ENCODE results near the gene SAA1. TPM values are rescaled to one million over a fixed set of nuclear protein-coding genes. Genes with fewer than 3 reads are reported as not detected.

SAA1 gene
- total RNA-seq, 1 experiment from 2014 or later = not detected

DNA sequence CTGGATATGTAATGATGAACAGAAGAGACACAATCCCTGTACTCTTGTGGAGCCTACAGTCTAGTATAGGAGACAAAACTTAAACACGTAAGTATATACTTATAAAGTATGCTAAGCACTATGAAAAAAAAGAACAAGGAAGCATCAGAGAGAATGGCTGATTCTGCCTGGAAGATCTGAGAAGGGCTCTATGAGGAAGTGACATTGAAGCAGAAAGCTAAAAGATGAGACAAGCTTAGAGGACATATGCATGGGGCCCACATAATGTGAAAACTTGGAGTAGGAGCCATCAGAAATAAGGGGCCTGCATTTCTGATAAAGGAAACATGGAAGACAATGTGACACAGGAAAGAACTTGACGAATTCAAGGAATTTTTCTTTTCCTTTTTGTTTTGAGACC lies 16.6 kb downstream of the SAA1 start:
- DNase-seq = no peak
- H3K9me3 ChIP-seq = no peaks in the 10 kb centered on the region
- H3K36me3 ChIP-seq = peaks cover 5% of the 10 kb centered on the region
- no peak overlapping the region for H3K4me3 ChIP-seq
- H3K27me3 ChIP-seq = no peaks in the 10 kb centered on the region

DNA sequence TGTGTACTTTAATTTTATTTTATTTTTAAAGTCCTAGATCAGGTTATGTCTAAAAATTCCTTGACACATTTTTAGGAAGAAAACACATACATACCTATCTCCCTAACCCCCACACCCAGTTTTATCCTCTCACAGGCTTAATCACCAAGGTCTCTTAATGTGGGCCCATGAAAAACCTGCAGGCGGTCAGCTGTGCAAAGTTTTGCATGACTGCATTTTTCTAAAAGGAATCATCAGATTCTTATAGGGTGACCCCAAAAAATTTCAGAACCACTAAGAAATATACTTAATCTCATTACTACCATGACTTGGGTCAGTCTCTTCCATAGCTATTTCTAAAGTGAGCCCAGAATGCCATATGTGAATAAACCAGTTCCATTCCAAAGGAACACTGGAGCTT lies 19.8 kb downstream of the SAA1 start:
- Histone ChIP-seq H3K36me3 (peaks cover 5% of the 10 kb centered on the region), H3K27me3 (no peaks in the 10 kb centered on the region), H3K9me3 (no peaks in the 10 kb centered on the region), H3K4me3 (no peak overlapping the region)
- DNase-seq = no peak

DNA sequence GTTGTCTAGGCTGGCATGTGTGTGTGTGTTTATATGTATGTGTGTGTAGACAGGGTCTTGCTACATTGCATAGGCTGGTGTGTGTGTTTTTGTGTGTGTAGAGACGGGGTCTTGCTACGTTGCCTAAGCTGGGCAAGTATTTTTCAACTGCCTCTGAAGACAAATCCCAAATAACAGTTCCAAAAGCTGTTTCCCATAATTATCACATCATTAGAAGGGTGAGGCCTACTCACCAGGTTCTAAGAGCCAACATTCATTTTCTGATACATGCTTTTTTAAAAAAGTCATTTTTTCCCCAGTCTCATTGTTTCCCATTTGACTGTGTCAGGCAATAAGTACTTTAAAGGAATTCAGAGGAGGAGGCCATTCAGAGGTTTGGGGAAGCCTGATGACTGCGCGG lies 22.8 kb downstream of the SAA1 start:
- Histone ChIP-seq H3K4me3 (no peak overlapping the region), H3K36me3 (peaks cover 9% of the 10 kb centered on the region), H3K9me3 (no peaks in the 10 kb centered on the region), H3K27me3 (no peaks in the 10 kb centered on the region)
- DNase-seq = no peak

DNA sequence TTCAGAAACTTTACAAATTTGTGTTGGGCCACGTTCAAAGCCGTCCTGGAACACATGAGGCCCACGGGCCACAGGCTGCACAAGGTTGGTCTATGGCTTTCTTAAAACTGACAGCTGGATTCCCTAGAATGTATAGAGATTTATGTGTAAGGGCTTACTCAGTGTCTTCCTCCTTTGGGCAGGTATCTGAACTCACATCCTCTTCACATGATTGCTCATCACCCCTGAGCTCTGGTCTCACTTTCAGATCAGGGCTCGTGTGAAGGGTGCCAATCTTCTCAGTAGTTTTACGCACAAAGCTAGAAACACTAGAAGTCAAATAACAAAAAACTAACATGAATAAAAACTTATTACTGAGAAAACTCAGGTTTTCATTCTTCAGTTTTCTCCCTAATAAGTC lies 28.8 kb downstream of the SAA1 start:
- DNase-seq = no peak
- Histone ChIP-seq H3K27me3 (no peaks in the 10 kb centered on the region), H3K9me3 (no peaks in the 10 kb centered on the region), H3K4me3 (no peak overlapping the region), H3K36me3 (peaks cover 4% of the 10 kb centered on the region)

DNA sequence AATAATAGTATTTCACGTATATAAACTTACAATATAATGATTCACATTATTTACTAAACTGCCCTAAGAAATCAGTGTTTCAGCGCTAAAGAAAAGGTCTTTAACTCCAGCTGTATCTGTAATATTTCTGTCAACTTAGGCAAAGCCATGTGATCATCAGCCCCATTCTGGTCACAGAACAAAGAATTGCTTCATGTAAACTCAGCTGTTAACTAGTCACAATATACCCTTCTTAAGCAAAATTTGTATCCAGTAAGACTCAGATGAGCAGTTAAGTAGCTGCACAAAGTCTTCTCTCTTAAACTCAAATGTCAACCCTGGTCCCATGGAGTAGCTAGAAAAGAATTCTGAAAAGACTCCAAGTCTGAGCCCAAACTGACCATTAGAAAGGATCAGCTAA lies 29.3 kb downstream of the SAA1 start:
- no peak for DNase-seq
- Histone ChIP-seq H3K36me3 (peaks cover 4% of the 10 kb centered on the region), H3K27me3 (no peaks in the 10 kb centered on the region), H3K4me3 (no peak overlapping the region), H3K9me3 (no peaks in the 10 kb centered on the region)

DNA sequence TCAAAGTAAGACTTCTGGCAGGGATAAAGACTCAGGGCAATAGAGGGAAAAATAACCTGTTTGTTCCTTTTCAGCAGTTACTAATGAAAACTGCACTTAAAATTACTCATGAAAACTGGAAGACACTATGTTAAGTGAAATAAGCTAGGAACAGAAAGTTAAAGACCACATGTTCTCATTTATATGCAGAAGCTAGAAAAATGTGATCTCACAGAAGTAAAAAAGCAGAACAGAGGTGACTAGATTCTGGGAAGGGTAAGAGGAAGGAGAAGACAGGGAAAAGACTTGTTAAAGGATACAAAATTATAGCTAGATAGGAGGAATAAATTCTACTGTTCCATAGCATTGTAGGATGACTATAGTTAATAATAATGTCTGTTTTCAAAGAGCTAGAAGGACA lies 33.7 kb downstream of the SAA1 start:
- no peak for DNase-seq
- Histone ChIP-seq H3K4me3 (no peak overlapping the region), H3K36me3 (no peaks in the 10 kb centered on the region; the same call in 1 of the 2 replicates), H3K27me3 (no peaks in the 10 kb centered on the region), H3K9me3 (no peaks in the 10 kb centered on the region)

DNA sequence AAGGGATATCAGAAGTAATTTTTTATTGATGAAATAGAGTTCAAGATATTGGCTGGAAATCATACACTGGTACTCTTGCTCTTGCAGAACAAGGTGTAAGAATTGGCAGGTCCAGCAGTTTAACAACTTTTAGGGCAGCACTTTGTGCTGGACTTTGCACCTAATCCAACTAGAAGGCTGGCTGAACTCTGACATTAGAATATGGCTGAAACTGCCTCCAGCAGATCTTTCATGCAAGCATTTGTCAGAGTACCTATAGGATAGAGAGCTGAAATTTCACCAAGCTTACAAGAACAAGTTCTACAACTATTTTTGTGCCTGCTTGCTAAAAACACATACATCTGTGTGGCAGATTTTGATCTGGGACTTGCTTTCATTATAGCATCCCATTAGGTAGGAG lies 38.7 kb downstream of the SAA1 start:
- H3K27me3 ChIP-seq = no peaks in the 10 kb centered on the region
- H3K4me3 ChIP-seq = no peak overlapping the region
- no peak for DNase-seq
- no peaks in the 10 kb centered on the region for H3K9me3 ChIP-seq
- H3K36me3 ChIP-seq = peaks cover 2% of the 10 kb centered on the region

DNA sequence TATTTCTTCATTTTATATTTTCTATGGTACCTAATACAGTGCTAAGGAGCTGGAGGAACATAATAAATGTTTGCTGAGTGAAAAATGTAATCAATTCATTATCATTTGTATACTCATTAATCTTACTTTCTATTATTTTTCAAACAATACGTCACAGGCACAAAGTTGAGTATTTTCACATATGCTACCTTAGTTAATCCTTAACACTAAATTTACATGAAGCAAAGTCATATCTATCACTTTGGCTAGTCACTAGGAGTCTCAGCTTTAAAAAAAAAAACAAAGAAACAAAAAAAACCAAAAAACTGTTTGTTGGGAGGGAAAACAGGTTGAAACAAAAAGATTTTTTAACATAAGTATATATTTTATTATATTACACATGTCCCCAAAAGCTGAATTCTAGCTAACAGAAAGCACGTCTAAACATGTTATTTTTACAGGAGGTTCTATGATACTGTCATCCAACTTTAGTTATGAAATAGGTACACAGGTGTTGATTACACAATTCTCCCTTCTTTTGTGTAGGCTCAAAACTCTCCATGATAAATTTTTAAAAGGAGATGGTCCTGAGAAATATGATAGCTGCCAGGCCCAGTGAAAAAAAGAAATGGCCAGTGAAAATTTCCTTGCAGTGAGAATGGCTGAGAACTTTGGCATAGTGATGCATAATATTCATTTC lies 41.5 kb downstream of the SAA1 start:
- Histone ChIP-seq H3K4me3 (no peak overlapping the region), H3K36me3 (peaks cover 2% of the 10 kb centered on the region), H3K9me3 (no peaks in the 10 kb centered on the region), H3K27me3 (no peaks in the 10 kb centered on the region)
- no peak for DNase-seq

DNA sequence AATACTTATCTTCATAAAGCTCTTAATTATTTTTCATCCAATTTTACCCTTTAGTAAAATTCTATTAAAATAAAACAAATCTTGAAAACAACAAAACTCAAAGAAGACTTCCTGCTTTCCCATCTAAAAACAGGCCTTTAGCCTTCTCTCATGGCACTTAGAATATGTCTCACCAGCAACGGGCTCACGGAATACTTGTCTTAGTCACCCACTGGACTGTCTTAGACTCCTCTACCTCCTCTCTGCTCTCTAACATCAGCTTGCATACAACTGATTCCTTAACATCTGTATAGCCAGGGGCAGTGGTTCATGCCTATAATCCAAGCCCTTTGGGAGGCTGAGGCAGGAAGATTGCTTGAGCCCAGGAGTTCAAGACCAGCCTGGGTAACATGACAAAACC lies 42.2 kb downstream of the SAA1 start:
- no peaks in the 10 kb centered on the region for H3K27me3 ChIP-seq
- no peak overlapping the region for H3K4me3 ChIP-seq
- H3K9me3 ChIP-seq = no peaks in the 10 kb centered on the region
- no peak for DNase-seq
- H3K36me3 ChIP-seq = peaks cover 2% of the 10 kb centered on the region

DNA sequence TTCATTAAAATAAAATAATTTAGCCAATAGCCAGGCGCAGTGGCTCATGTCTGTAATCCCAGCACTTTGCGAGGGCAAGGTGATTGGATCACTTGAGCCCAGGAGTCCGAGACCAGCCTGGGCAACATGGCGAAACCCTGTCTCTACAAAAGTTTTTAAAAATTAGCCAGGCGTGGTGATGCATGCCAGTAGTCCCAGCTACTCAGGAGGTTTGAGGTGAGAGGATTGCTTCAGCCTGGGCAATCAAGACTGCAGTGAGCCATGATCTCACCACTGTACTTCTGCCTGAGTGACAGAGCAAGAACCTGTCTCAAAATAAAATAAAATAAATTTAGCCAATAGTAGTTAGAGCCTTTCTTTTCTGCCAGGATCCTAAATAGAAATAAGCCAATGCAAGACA lies 43.6 kb downstream of the SAA1 start:
- Histone ChIP-seq H3K4me3 (no peak overlapping the region), H3K36me3 (peaks cover 2% of the 10 kb centered on the region), H3K27me3 (no peaks in the 10 kb centered on the region), H3K9me3 (no peaks in the 10 kb centered on the region)
- no peak for DNase-seq

DNA sequence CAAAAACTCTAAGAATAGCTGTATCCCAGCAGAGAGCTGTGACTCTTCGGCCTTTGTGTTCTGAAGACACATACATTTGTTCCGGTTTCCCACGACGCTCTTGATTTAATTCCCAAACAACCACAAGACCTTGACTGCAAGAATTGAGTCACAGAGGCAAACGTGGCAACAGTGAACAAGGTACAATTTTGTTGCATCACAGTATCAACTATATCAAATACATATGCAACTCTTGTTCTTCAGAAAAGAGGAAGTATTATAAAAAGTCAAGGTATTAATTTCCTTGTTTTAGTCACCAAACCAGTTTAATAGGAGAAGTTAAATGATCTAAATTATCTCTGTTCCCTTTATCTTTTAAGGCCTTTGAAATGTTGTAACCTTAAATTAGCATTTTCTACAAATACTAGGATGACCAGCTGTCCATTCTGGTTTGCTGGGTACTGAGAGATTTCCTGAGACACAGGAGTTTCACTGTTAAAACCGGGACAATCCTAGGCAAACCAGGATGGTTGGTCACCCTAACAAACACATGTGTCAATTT lies 44.8 kb downstream of the SAA1 start:
- H3K9me3 ChIP-seq = no peaks in the 10 kb centered on the region
- H3K27me3 ChIP-seq = no peaks in the 10 kb centered on the region
- DNase-seq = no peak
- peaks cover 2% of the 10 kb centered on the region; the same call in 1 of the 2 replicates for H3K36me3 ChIP-seq
- H3K4me3 ChIP-seq = no peak overlapping the region

DNA sequence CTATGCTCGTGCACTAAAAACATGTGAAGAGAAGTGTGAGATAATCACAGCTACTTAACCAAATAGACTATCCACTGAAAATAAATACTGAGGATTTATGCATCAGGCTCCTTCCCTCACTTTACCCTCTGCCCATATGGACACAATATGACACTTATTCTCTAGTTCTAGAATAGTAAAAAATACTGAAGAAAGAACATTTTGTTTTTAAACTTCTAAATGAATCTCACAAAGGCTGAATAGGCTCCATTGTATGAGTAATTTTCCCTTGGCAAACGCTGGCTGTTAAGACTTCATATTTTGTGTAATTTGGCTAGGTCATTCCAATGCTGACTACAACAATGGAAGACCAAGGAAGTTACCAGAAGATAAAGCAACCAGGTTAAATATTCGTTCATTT lies 45.9 kb downstream of the SAA1 start:
- H3K4me3 ChIP-seq = no peak overlapping the region
- H3K27me3 ChIP-seq = no peaks in the 10 kb centered on the region
- H3K36me3 ChIP-seq = no peaks in the 10 kb centered on the region
- no peaks in the 10 kb centered on the region for H3K9me3 ChIP-seq
- DNase-seq = no peak

DNA sequence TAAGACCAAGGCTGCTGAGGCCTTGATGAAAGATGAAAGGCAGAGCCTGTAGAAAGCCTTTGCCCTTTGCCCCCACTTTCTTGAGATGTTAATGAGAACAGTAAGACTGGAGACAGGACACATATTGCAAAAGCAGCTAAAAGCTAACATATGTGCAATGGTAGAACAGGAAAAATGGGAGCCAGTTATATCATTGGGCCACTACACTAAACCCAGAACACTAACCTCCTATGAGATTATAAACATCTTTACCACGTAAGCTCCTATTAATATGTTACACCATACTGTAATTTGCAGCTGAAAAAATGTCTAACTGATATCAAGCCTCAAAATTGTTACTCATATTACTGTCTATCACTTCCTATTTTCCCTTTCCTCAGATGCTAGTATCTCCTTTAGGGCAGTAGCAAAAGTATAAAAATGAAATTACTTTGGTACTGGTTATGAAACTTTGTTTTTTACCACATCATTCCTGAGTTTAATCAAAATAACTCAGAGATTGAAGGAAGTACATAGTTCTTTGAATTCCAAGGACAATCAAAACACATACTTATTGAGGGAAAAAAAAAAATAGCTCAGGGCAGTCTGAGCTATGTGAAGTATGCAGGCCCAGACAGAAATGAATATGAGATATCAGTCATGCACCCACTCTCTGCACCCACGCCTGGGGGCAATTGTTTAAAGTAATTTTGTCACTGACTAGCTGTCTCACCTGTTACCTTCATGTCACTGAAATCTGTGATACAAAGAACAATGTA lies 46.8 kb downstream of the SAA1 start:
- H3K9me3 ChIP-seq = no peaks in the 10 kb centered on the region
- no peak overlapping the region for H3K4me3 ChIP-seq
- DNase-seq = no peak
- H3K36me3 ChIP-seq = no peaks in the 10 kb centered on the region
- no peaks in the 10 kb centered on the region for H3K27me3 ChIP-seq

DNA sequence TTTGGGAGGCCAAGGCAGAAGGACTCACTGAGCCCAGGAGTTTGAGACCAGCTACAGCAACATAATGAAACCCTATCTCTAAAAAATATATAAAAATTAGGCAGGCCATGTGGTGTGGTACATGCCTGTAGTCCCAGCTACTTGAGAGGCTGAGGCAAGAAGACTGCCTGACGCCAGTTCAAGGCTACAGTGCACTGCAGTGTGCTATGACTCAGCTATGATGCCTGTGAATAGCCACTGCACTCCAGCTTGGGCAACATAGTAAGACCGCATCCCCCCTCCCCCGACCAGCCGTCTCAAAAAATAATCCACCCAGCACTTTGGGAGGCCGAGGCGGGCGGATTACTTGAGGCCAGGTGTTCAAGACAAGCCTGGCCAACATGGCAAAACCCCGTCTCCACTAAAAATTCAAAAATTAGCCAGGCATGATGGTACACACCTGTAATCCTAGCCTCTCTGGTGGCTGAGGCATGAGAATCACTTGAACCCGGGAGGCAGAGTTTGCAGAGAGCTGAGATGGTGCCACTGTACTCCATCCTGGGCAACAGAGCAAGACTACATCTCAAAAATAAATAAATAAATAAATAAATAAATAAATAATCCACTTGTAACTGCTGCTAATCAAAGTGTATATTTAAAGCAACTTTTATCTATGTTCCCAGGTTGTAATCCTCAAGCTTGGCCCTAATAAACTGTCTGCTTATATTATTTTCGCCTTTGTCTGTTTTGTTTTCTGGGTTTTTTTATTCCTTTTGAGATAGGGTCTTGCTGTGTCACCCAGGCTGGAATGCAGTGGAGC lies 48.1 kb downstream of the SAA1 start:
- Histone ChIP-seq H3K36me3 (no peaks in the 10 kb centered on the region), H3K27me3 (no peaks in the 10 kb centered on the region), H3K4me3 (no peak overlapping the region), H3K9me3 (no peaks in the 10 kb centered on the region)
- no peak for DNase-seq

DNA sequence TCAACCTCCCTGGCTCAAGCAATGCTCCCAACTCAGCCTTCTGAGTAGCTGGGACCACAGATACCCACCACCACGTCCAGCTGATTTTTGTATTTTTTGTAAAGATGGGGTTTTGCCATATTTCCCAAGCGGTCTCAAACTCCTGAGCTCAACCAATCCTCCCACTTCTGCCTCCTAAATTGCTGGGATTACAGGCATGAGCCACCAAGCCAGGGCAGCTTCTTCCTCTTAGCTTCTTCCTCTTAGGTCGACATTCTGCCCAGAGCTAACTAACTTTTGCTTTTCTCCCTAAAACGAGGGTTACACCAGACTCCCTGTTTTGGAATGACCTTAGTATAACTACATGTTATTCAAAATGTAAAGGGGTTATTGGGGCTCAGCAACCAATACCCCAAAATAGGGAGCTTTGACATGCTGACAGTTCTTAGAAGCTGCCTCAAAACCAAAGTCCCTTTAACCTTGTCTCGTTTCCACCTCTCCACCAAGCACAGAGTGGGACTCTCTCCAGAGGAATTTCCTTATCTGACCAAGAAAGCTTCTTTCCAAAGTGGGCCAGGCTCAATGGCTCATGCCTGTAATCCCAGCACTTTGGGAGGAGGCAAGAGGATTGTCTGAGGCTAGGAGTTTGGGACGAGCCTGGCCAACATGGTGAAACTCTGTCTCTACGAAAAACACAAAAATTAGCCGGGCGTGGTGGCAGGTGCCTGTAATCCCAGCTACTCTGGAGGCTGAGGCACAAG lies 48.9 kb downstream of the SAA1 start:
- H3K4me3 ChIP-seq = no peak overlapping the region
- H3K36me3 ChIP-seq = no peaks in the 10 kb centered on the region
- no peak for DNase-seq
- no peaks in the 10 kb centered on the region for H3K9me3 ChIP-seq
- H3K27me3 ChIP-seq = no peaks in the 10 kb centered on the region

DNA sequence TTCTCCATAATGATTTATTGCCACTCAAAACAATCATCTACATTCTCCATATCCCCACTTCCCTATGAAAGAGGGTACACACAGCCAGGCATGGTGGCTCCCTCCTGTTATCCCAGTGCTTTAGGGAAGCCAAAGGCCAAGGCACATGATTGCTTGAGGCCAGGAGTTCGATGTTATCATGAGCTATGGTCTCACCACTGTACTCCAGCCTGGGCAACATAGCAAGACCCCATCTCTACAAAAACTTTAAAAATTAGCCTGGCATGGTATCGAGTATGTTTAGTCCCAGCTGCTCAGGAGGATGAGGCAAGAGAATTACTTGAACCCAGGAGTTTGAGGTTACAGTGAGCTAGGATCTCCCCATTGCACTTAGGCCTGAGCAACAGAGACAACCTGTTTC lies 49.8 kb downstream of the SAA1 start:
- no peak for DNase-seq
- Histone ChIP-seq H3K36me3 (no peaks in the 10 kb centered on the region), H3K27me3 (no peaks in the 10 kb centered on the region)

DNA sequence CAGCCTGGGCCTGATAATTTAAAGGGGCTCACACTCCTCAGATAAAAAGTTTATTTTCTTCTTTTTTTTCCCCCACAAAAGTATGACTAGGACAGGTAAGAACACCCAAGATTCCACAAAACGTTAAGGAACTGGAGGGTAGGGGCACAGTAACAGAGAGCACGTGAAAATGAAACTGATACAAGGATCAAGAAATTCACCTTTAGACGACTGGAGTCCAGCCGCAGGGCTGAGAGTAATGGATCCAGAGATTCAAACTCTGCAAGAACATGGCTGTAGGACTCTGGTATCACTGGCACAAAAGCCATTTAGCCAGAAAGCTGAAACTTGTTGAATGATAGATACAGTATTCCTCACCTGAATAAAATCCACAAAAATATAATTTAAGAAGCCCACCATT lies 51.5 kb downstream of the SAA1 start:
- no peak overlapping the region for H3K4me3 ChIP-seq
- DNase-seq = no peak
- no peaks in the 10 kb centered on the region for H3K27me3 ChIP-seq
- no peaks in the 10 kb centered on the region for H3K36me3 ChIP-seq
- H3K9me3 ChIP-seq = no peaks in the 10 kb centered on the region

More for the DNA sequence above, 49.8 kb downstream of the SAA1 start:
- Histone ChIP-seq H3K9me3 (no peaks in the 10 kb centered on the region), H3K4me3 (no peak overlapping the region)

All from MG63 (cell line).